Activated naive CD8-positive, alpha-beta T cell treated with anti-CD3 and anti-CD28 coated beads, Interleukin-2, amount 10 ng/mL, durations not matched to agents 7 days and 5 days (primary cell): ENCODE measurements around the gene WHAMM. TPM values are rescaled to one million over a fixed set of nuclear protein-coding genes. Genes with fewer than 3 reads are reported as not detected.
"Not testable (repeated sequence)": the region's sequence is repeated elsewhere in the genome, so short reads cannot be mapped to it uniquely, and the experiment has no call there.

Source experiments
- ATAC-seq: fragments of 150-1000 bp; cut with Tn5 transposase; one replicate; pipeline ENCODE4 v1.10.0; 2021; ENCODE audit warnings: low read depth, moderate library complexity
- POLR2A ChIA-PET: fragments of 350-600 bp; sonication (Branson Sonifier 250); formaldehyde crosslinking; loops from one replicate; lab custom pipeline; 2021; ENCODE audit warnings: antibody characterized with exemption; lab: Charles Lee
- DNase-seq: peaks from one replicate; pipeline ENCODE4 v3.0.0; 2021
- H3K27ac Mint-ChIP-seq: one replicate; pipeline ENCODE4 v1.8.0; 2022; ENCODE audit warnings: mild to moderate bottlenecking, mixed read lengths
- H3K27me3 Mint-ChIP-seq: one replicate; pipeline ENCODE4 v1.8.0; 2022; ENCODE audit warnings: mild to moderate bottlenecking, moderate library complexity, mixed read lengths
- H3K36me3 Mint-ChIP-seq: one replicate; pipeline ENCODE4 v1.8.0; 2021; ENCODE audit warnings: mild to moderate bottlenecking, mixed read lengths
- H3K4me1 Mint-ChIP-seq: one replicate; pipeline ENCODE4 v1.8.0; 2021; ENCODE audit warnings: mixed read lengths
- H3K4me3 Mint-ChIP-seq: one replicate; pipeline ENCODE4 v1.8.0; 2022; ENCODE audit warnings: mild to moderate bottlenecking, moderate library complexity, mixed read lengths
- H3K9me3 Mint-ChIP-seq: one replicate; pipeline ENCODE4 v1.8.0; 2021; ENCODE audit warnings: mixed read lengths
- total RNA-seq, 2 experiments: library from RNA; stranded (reverse); gene quantifications; one replicate each; pipeline ENCODE4 v1.2.3, GENCODE V29; 2021

The WHAMM gene
- total RNA-seq, 2 experiments from 2014 or later = 18.1 to 18.2 TPM

DNA sequence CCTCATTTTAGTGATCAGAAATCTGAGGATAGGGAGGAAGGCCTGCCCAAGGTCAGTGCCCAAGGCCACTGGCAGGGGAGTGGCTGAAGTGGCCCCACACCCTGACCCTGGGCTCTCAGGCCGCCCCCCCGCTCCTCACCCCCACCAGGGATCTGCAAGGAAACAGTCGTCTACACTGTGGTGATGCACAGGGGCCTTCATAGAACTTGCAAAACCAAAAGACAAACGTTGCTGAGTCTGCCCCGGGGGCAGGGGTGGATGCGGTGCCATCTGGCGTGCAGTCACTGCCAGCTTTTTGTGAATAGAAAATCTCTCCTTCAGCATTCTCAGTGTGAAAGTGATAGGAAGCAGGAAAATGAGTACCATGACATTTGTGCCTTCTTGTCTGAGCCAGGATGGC lies 41.3 kb downstream of the WHAMM start:
- no peak for ATAC-seq
- H3K27ac Mint-ChIP-seq = no peak overlapping the region
- H3K36me3 Mint-ChIP-seq = peaks cover 1% of the 10 kb centered on the region
- H3K27me3 Mint-ChIP-seq = no peaks in the 10 kb centered on the region
- H3K9me3 Mint-ChIP-seq = no peaks in the 10 kb centered on the region
- DNase-seq = no peak
- peaks cover 17% of the 10 kb centered on the region for H3K4me1 Mint-ChIP-seq
- no peak overlapping the region for H3K4me3 Mint-ChIP-seq
- POLR2A ChIA-PET = interaction anchor here (0.6 kb wide), 1 partner anchor 183 kb away, joined by 3 read pairs; no protein-coding TSS in a partner anchor

DNA sequence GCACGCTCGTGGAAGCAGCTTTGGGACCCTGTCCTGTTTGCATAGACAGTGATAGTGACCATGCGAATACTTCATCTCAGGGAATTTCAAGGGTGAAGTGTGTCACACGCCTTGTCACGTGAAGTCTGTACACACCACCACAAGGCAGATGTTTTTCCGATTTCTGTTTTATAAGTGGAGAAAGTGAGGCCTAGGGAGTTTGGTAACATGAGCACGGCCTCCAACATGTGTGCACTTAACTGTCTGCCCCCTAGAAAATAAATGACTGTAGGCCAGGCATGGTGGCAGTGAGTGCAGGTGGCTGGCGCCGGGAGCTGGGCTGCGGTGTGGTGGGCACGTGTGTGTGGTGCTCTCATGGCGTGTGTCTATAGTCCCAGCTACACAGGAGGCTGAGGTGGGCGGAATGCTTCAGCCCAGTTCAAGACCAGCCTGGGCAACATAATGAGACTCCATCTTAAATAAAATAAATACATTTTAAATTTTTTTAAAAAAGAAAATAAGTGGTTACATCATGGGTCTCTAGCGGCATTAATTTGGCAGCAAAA lies 42.0 kb downstream of the WHAMM start:
- Mint-ChIP-seq H3K4me1 (peaks cover 21% of the 10 kb centered on the region), H3K4me3 (no peak overlapping the region), H3K36me3 (peaks cover 1% of the 10 kb centered on the region), H3K27ac (no peak overlapping the region), H3K9me3 (no peaks in the 10 kb centered on the region), H3K27me3 (no peaks in the 10 kb centered on the region)
- DNase-seq (no peak), ATAC-seq (no peak)
- POLR2A ChIA-PET = interaction anchor here (0.6 to 0.9 kb wide), 2 partner anchors 149 to 183 kb away, joined by 3 read pairs; no protein-coding TSS in a partner anchor

- no peak overlapping the region for H3K4me3 Mint-ChIP-seq
- ATAC-seq = no peak
- H3K4me1 Mint-ChIP-seq = peaks cover 21% of the 10 kb centered on the region
- peaks cover 1% of the 10 kb centered on the region for H3K36me3 Mint-ChIP-seq
- POLR2A ChIA-PET = interaction anchor here (0.9 kb wide), 1 partner anchor 148 kb away, joined by 3 read pairs; no protein-coding TSS in a partner anchor
- no peaks in the 10 kb centered on the region for H3K27me3 Mint-ChIP-seq
- H3K9me3 Mint-ChIP-seq = no peaks in the 10 kb centered on the region
- no peak overlapping the region for H3K27ac Mint-ChIP-seq
- no peak for DNase-seq
Measured at GRCh38 chr15:82851981-82852511, 42.6 kb downstream of the WHAMM start.

GRCh38 chr15:82852941-82853561 lies 43.6 kb downstream of the WHAMM start:
- Mint-ChIP-seq H3K36me3 (peaks cover 1% of the 10 kb centered on the region), H3K4me1 (peaks cover 21% of the 10 kb centered on the region), H3K9me3 (no peaks in the 10 kb centered on the region), H3K27me3 (no peaks in the 10 kb centered on the region), H3K27ac (peak overlapping the region; percentile 71), H3K4me3 (peak overlapping the region; percentile 52)
- ATAC-seq = peak; percentile 44
- POLR2A ChIA-PET = interaction anchor here (1.0 kb wide), 1 partner anchor 158 kb away, joined by 3 read pairs; the partner anchor contains the start of gene C15orf40
- no peak for DNase-seq

GRCh38 chr15:82854554-82854953 lies 45.1 kb downstream of the WHAMM start:
- Mint-ChIP-seq H3K36me3 (peaks cover 3% of the 10 kb centered on the region), H3K27me3 (no peaks in the 10 kb centered on the region), H3K4me1 (peaks cover 18% of the 10 kb centered on the region), H3K27ac (no peak overlapping the region), H3K9me3 (no peaks in the 10 kb centered on the region), H3K4me3 (no peak overlapping the region)
- POLR2A ChIA-PET = no interaction called here
- no peak for ATAC-seq
- DNase-seq = no peak

DNA sequence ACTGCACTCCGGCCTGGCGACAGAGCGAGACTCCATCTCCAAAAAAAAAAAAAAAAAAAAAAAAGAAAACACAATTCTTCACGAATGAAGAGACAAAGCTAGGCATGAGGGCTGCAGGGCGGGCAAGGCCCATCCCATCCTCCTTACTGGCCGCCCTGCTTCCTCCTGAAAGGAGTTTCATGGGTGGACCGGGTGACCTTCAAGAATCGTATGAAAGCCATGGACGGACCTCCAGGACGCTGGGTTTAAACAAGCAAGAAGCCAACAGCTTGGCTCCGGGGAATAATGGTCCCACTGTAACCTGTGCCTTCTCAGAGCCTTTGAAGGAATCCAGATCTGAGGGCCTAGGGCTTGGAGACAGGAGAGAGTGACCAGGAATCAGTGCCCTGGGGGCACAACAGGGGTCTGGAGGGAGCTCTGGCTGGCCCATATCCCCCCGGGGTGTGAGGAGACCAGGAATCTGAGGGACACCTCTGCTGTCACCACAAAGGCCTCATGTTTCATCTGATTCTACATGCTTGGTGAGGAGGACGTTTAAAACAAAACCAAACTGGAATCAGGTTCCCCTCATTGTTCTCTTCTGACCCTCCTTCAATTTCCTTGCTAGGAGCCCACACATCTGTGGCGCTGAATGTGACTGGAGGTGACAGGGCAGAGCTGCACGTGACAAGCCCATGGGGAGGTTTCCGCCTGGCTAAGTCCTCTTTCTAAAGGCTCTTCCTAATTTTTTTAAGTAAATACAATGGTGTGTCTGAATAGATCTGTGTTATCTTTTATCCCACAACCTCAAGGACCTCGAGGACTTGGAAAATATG lies 46.1 kb downstream of the WHAMM start:
- H3K36me3 Mint-ChIP-seq = peaks cover 2% of the 10 kb centered on the region
- H3K27ac Mint-ChIP-seq = no peak overlapping the region
- no peak for ATAC-seq
- peak overlapping the region; percentile 28 for H3K4me3 Mint-ChIP-seq
- no peaks in the 10 kb centered on the region for H3K27me3 Mint-ChIP-seq
- H3K9me3 Mint-ChIP-seq = no peaks in the 10 kb centered on the region
- no peak for DNase-seq
- POLR2A ChIA-PET = no interaction called here
- peaks cover 14% of the 10 kb centered on the region for H3K4me1 Mint-ChIP-seq

GRCh38 chr15:82856397-82857170 lies 47.2 kb downstream of the WHAMM start:
- H3K9me3 Mint-ChIP-seq = no peaks in the 10 kb centered on the region
- peaks cover 1% of the 10 kb centered on the region for H3K36me3 Mint-ChIP-seq
- H3K4me1 Mint-ChIP-seq = peaks cover 14% of the 10 kb centered on the region
- DNase-seq (no peak), ATAC-seq (no peak)
- no peak overlapping the region for H3K4me3 Mint-ChIP-seq
- no peaks in the 10 kb centered on the region for H3K27me3 Mint-ChIP-seq
- no peak overlapping the region for H3K27ac Mint-ChIP-seq
- POLR2A ChIA-PET = no interaction called here

DNA sequence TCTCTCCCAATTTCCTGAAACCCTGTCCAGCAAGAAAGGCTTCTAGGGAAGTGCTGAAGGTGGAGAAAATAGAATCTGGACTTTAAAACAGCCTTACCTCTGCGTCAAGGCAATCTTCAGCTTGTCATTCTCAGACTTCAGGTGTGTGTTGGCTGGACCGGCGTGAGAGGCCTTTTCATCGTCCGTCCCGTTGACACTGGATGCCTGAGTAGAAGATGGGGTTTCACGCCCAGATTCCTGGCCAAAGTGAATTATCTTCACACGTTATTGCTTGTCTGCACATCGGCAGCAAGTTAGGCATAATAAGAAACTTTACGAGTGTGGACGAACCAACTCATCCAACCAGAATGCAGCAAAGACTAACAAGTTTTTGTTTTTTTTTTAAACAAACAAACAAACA lies 49.5 kb downstream of the WHAMM start:
- DNase-seq (no peak), ATAC-seq (no peak)
- POLR2A ChIA-PET = no interaction called here
- Mint-ChIP-seq H3K27me3 (no peaks in the 10 kb centered on the region), H3K27ac (no peak overlapping the region), H3K9me3 (no peaks in the 10 kb centered on the region), H3K36me3 (peaks cover 1% of the 10 kb centered on the region), H3K4me1 (peaks cover 6% of the 10 kb centered on the region), H3K4me3 (no peak overlapping the region)

GRCh38 chr15:82862886-82863285 lies 53.5 kb downstream of the WHAMM start:
- no peak for DNase-seq
- H3K27me3 Mint-ChIP-seq = no peaks in the 10 kb centered on the region
- H3K4me1 Mint-ChIP-seq = no peaks in the 10 kb centered on the region
- no peak overlapping the region for H3K27ac Mint-ChIP-seq
- POLR2A ChIA-PET = no interaction called here
- peaks cover 1% of the 10 kb centered on the region for H3K36me3 Mint-ChIP-seq
- H3K9me3 Mint-ChIP-seq = no peaks in the 10 kb centered on the region
- no peak for ATAC-seq
- no peak overlapping the region for H3K4me3 Mint-ChIP-seq

- DNase-seq (no peak), ATAC-seq (no peak)
- no peaks in the 10 kb centered on the region for H3K4me1 Mint-ChIP-seq
- no peak overlapping the region for H3K27ac Mint-ChIP-seq
- H3K4me3 Mint-ChIP-seq = no peak overlapping the region
- no peaks in the 10 kb centered on the region for H3K36me3 Mint-ChIP-seq
- no peaks in the 10 kb centered on the region for H3K9me3 Mint-ChIP-seq
- POLR2A ChIA-PET = no interaction called here
- no peaks in the 10 kb centered on the region for H3K27me3 Mint-ChIP-seq
Measured at GRCh38 chr15:82864967-82865366, 55.5 kb downstream of the WHAMM start.

GRCh38 chr15:82865581-82865980 lies 56.2 kb downstream of the WHAMM start:
- H3K4me1 Mint-ChIP-seq, H3K4me3 Mint-ChIP-seq, H3K27ac Mint-ChIP-seq, H3K27me3 Mint-ChIP-seq, DNase-seq, POLR2A ChIA-PET, H3K36me3 Mint-ChIP-seq, ATAC-seq, H3K9me3 Mint-ChIP-seq: not testable (repeated sequence)

DNA sequence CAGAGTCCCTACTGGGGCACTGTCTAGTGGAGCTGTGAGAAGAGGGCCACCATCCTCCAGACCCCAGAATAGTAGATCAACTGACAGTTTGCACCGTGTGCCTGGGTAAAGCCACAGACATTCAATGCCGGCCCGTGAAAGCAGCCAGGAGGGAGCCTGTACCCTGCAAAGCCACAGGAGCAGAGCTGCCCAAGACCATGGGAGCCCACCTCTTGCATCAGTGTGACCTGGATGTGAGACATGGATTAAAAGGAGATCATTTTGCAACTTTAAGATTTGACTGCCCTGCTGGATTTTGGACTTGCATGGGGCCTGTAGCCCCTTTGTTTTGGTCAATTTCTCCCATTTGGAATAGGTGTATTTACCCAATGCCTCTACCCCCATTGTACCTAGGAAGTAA lies 56.6 kb downstream of the WHAMM start:
- H3K4me1 Mint-ChIP-seq, POLR2A ChIA-PET, ATAC-seq: not testable (repeated sequence)

More for the DNA sequence above, 56.6 kb downstream of the WHAMM start:
- H3K36me3 Mint-ChIP-seq, DNase-seq, H3K27ac Mint-ChIP-seq, H3K27me3 Mint-ChIP-seq, H3K4me3 Mint-ChIP-seq, H3K9me3 Mint-ChIP-seq: not testable (repeated sequence)
